ENCODE results near the gene CYTH2. TPM values are rescaled to one million over a fixed set of nuclear protein-coding genes. Genes with fewer than 3 reads are reported as not detected.

Gene CYTH2
- total and polyA plus RNA-seq, 9 of the 15 experiments (the other 6 are each of a cell fraction or from before 2014, with no cell fraction given) = 1.8 to 45.2 (median 23.8) TPM

DNA sequence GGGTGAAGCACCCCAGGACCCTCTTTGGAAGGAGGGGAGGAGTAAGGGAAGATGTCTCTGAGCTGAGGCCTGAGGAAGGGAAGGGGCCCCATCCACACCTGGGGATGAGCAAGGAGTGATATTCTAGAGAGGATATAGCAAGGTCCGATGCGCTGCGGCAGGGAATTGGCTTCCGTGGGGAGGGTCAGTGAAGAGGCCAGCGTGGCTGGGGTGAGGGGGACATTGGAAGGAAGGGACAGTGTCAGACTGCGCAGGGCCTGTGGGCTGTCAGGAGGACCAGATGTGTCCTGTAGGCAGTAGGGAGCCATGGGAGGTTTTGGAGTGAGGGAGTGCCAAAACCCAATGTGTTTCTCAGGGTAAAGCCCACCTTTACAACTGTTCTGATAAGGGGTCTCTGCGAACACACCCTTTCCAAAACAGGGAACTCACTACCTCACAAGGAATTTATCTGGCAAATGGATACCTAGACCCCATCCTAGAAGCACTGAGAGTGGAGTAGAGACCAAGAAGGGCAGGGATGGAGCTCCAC lies 38.8 kb downstream of the CYTH2 start:
- no peaks in the 10 kb centered on the region for H3K9me1 ChIP-seq (ENCODE audit: control insufficient read depth, insufficient read depth, low read length)
- no peak overlapping the region for H3K4me3 ChIP-seq
- no peaks in the 10 kb centered on the region for H3K79me2 ChIP-seq (ENCODE audit: control insufficient read depth, insufficient read depth, low read length)
- no peaks in the 10 kb centered on the region for H3K36me3 ChIP-seq (ENCODE audit: control insufficient read depth, insufficient read depth, low read length)
- ChIA-PET CTCF (ENCODE audit: low intra/inter-chr PET ratio) (interaction anchor here (2.4 to 3.0 kb wide), 2 partner anchors 76 to 80 kb away, joined by 24 to 32 read pairs; no protein-coding TSS in a partner anchor), POLR2A (interaction anchor here (0.6 to 1.3 kb wide), 7 partner anchors 10 to 108 kb away, joined by 3 to 5 read pairs (median 4); no protein-coding TSS in a partner anchor)
- peaks cover 8% of the 10 kb centered on the region; the same call in 1 of the 2 replicates for H4K20me1 ChIP-seq (replicated peaks; ENCODE audit: control insufficient read depth, insufficient read depth, low read length)
- ATAC-seq (no peak), FAIRE-seq (no peak), DNase-seq (ENCODE audit: extremely low read depth in 1 of 4, low spot score in 3 of 4) (no peak)
- H3K27ac ChIP-seq (ENCODE audit: extremely low read depth, low read depth, low read length) = no peak overlapping the region
- H3K9me3 ChIP-seq (replicated peaks; ENCODE audit: control insufficient read depth, insufficient read depth, low read depth, low read length) = no peaks in the 10 kb centered on the region
- H3K4me2 ChIP-seq (ENCODE audit: insufficient read depth, low read length) = no peak overlapping the region
- in situ Hi-C loops (cut with MboI) (loop anchor here (5.0 kb wide), 1 partner anchor 74 kb away; no protein-coding TSS in a partner anchor), intact Hi-C loops (cut with micrococcal nuclease) (no loop called here)
- no TSS peak for BruUV-seq (replicated peaks)
- H3K9ac ChIP-seq (ENCODE audit: insufficient read depth in 1 of 2, low read depth in 2 of 2, low read length in 2 of 2) = no peak overlapping the region
- no peak for TF ChIP-seq RB1 (IDR thresholded peaks at IDR 0.05; ENCODE audit: low read depth)
- no peak for TF ChIP-seq NCOA6 (IDR thresholded peaks at IDR 0.05)
- TF ChIP-seq ILK (tag; IDR thresholded peaks at IDR 0.05; ENCODE audit: borderline replicate concordance, low read depth) = no peak
- TF ChIP-seq ZKSCAN1 (IDR thresholded peaks at IDR 0.05; ENCODE audit: low read depth, low read length) = no peak
- peak; percentile 80 for TF ChIP-seq RBM25 (IDR thresholded peaks at IDR 0.05; ENCODE audit: low read depth, low read length, severe bottlenecking)
- TF ChIP-seq PURB (CRISPR knock-in tag; IDR thresholded peaks at IDR 0.05; ENCODE audit: low read depth) = no peak
- no peak for TF ChIP-seq FOXM1 (IDR thresholded peaks at IDR 0.05; ENCODE audit: low read depth)
- TF ChIP-seq FOXM1 (CRISPR knock-in tag; IDR thresholded peaks at IDR 0.05; ENCODE audit: low read depth) = no peak
- no peak for TF ChIP-seq KHSRP (IDR thresholded peaks at IDR 0.05)
- peak; percentile 37 to 55; a peak in 1 of 4 replicates for TF ChIP-seq KDM1A (IDR thresholded peaks at IDR 0.05)
- TF ChIP-seq ZFP36 (IDR thresholded peaks at IDR 0.05; ENCODE audit: low read depth, low read length, partially characterized antibody) = peak; percentile 77
- no peak for TF ChIP-seq NFXL1 (CRISPR knock-in tag; IDR thresholded peaks at IDR 0.05)
- TF ChIP-seq BCOR (IDR thresholded peaks at IDR 0.05) = peak; percentile 84
- H3K4me1 ChIP-seq (replicated peaks in 1 of 2; ENCODE audit: control insufficient read depth in 2 of 2, insufficient read depth in 2 of 2, low read length in 2 of 2) = peaks cover 0 to 29% of the 10 kb centered on the region in 2 experiments; a peak in 4 of 5 replicates
- H3K27me3 ChIP-seq (ENCODE audit: control insufficient read depth in 2 of 2, insufficient read depth in 2 of 2, low read length in 2 of 2) = peaks cover 7 to 30% of the 10 kb centered on the region in 2 experiments; a peak in 3 of 5 replicates
- WGBS (ENCODE audit: insufficient coverage, low coverage, missing lambda C conversion rate) = 41% methylated on average over 7 of the region's 7 CpGs
- H2AFZ ChIP-seq (ENCODE audit: low read depth, low read length) = no peak overlapping the region

All from K562 (cell line).